Tibial artery (tissue), 4 donors: ENCODE results near the gene GPR107.

ENCODE experiments used
- DNase-seq, 2 donors: peaks; one replicate each; pipeline ENCODE4 v3.0.0-alpha.2; 2019
- H3K27ac ChIP-seq, 2 donors: fragments of 200-600 bp; sonication (generic) in 1 of 2; 1 replicate in 1 of 2; 2 replicates in 1 of 2; pipeline ENCODE4 v1.5.1; 2018 to 2019; ENCODE audit warnings: mild to moderate bottlenecking in 1 of 2
- H3K27me3 ChIP-seq, 2 donors: fragments of 200-600 bp; sonication (generic) in 1 of 2; one replicate each; pipeline versions ENCODE4 v1.5.1 to v1.6.0; 2016 to 2019
- H3K36me3 ChIP-seq, 3 donors: fragments of 200-600 bp; sonication (generic) in 2 of 3; one replicate each; pipeline ENCODE4 v1.5.1; 2016 to 2019; ENCODE audit warnings: mild to moderate bottlenecking in 2 of 3
- H3K4me1 ChIP-seq, 4 donors: fragments of 200-600 bp; sonication (generic) in 2 of 4; 1 replicate in 3 of 4; 2 replicates in 1 of 4; pipeline ENCODE4 v1.5.1; 2016 to 2019
- H3K4me3 ChIP-seq, 2 donors: fragments of 200-600 bp; sonication (generic) in 1 of 2; 1 replicate in 1 of 2; 2 replicates in 1 of 2; pipeline ENCODE4 v1.5.1; 2018 to 2019; ENCODE audit warnings: mild to moderate bottlenecking in 2 of 2
- H3K9me3 ChIP-seq, 3 donors: fragments of 200-600 bp; sonication (generic) in 1 of 3; one replicate each; pipeline ENCODE4 v1.5.1; 2016 to 2019
- intact Hi-C: fragments of 100-400 bp; cut with DNase I; formaldehyde crosslinking; loops from one replicate; pipeline ENCODE4 v1.15.0; 2023; ENCODE audit warnings: low total_unique reads
- TF ChIP-seq, protein P1 (sequence below), 2 experiments: fragments of 200-600 bp in 1 of 2; fragments of 450-650 bp in 1 of 2; IDR thresholded peaks; one replicate each; pipeline ENCODE4 v1.5.1; 2017 to 2019; ENCODE audit warnings: antibody characterized with exemption in 2 of 2, mild to moderate bottlenecking in 1 of 2, moderate library complexity in 1 of 2

Gene GPR107

DNA sequence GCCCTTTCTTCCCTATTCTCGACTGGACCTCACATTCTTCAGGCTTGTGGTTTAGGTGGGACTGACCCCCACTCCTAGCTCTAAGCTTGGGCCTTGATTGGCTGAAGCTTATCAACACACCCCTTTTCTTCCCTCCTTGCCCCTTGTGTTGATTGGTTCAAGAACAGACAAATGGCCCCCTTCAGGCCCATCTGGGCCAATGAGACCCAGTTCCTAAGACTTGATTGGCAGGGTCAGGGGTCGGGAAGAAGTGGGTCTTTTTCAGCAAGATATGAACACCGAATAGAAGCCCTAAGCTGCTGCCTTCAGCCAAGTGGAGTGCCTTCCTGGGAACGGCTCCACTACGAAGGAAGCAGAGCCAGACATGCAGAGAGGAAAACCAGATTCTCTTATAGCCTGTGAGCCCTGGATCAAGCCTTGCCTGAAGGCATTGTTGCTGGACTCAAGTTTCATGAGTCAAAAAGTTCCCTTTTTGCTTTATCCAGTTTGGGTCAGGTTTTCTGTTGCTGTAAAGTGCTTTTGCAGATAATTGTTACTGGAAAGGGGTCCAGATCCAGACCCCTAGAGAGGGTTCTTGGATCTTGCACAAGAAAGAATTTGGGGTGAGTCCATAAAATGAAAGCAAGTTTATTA is 96.1 kb downstream of the GPR107 start:
- Histone ChIP-seq H3K4me1 (peaks cover 0 to 4% (median 2%) of the 10 kb centered on the region in 4 donors), H3K36me3 (no peaks in the 10 kb centered on the region), H3K27ac (no peak overlapping the region), H3K27me3 (no peaks in the 10 kb centered on the region), H3K9me3 (no peaks in the 10 kb centered on the region), H3K4me3 (no peak overlapping the region)
- TF ChIP-seq, protein P1, sequence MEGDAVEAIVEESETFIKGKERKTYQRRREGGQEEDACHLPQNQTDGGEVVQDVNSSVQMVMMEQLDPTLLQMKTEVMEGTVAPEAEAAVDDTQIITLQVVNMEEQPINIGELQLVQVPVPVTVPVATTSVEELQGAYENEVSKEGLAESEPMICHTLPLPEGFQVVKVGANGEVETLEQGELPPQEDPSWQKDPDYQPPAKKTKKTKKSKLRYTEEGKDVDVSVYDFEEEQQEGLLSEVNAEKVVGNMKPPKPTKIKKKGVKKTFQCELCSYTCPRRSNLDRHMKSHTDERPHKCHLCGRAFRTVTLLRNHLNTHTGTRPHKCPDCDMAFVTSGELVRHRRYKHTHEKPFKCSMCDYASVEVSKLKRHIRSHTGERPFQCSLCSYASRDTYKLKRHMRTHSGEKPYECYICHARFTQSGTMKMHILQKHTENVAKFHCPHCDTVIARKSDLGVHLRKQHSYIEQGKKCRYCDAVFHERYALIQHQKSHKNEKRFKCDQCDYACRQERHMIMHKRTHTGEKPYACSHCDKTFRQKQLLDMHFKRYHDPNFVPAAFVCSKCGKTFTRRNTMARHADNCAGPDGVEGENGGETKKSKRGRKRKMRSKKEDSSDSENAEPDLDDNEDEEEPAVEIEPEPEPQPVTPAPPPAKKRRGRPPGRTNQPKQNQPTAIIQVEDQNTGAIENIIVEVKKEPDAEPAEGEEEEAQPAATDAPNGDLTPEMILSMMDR (IDR thresholded peaks at IDR 0.05) = no peak
- no peak for DNase-seq
- intact Hi-C loops = no loop called here

DNA sequence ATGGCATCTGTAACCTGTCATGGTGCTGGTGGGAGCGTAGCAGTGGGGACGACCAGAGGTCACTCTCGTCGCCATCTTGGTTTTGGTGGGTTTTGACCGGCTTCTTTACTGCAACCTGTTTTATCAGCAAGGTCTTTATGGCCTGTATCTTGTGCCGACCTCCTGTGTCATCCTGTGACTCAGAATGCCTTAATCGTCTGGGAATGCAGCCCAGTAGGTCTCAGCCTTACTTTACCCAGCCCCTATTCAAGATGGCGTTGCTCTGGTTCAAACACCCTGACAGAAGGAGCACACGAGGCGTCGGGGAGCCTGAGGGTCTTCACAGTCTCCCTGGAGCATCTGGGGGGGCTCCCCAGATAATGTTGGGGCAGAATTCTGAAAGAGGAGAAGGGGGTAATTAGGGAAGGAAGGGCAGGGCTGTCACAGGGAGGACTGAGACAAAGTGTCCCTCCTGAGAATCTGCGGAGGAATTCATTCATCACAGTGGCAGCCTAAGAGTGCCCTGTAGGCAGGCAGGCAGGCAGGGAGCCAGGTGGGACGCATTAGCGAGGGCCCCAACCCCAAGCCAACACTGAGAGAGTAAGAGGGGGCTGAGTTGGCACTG is 97.2 kb downstream of the GPR107 start:
- H3K27me3 ChIP-seq = no peaks in the 10 kb centered on the region
- no peaks in the 10 kb centered on the region for H3K9me3 ChIP-seq
- intact Hi-C loops = no loop called here
- H3K4me3 ChIP-seq = no peak overlapping the region
- H3K36me3 ChIP-seq = no peaks in the 10 kb centered on the region
- TF ChIP-seq, protein P1 (IDR thresholded peaks at IDR 0.05) = no peak
- H3K27ac ChIP-seq = no peak overlapping the region
- DNase-seq = no peak
- no peaks in the 10 kb centered on the region for H3K4me1 ChIP-seq

DNA sequence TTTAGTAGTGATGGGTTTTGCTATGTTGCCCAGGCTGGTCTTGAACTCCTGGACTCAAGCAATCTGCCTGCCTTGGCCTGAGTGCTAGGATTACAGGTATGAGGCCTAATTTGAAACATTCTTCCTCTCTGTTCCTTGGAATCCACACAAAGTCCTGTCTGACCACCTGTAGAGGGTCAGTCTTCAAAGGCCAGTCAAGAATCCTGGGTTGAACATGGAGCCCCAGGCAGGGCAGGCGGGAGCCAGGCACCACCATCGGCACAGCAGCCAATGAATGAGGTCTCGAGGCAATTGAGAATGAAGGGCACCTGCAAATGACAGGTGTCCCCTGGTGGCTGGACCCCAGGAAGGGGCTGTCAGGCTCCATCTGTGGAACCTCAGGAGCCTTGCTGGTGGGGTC is 101.1 kb downstream of the GPR107 start:
- Histone ChIP-seq H3K27me3 (no peaks in the 10 kb centered on the region), H3K36me3 (no peaks in the 10 kb centered on the region), H3K27ac (no peak overlapping the region), H3K4me1 (peaks cover 0 to 9% (median 2%) of the 10 kb centered on the region in 4 donors), H3K4me3 (no peak overlapping the region), H3K9me3 (no peaks in the 10 kb centered on the region)
- intact Hi-C loops = loop anchor here (5.0 kb wide), 1 partner anchor 77 kb away; no protein-coding TSS in a partner anchor
- TF ChIP-seq, protein P1 (IDR thresholded peaks at IDR 0.05) = no peak
- DNase-seq = no peak

DNA sequence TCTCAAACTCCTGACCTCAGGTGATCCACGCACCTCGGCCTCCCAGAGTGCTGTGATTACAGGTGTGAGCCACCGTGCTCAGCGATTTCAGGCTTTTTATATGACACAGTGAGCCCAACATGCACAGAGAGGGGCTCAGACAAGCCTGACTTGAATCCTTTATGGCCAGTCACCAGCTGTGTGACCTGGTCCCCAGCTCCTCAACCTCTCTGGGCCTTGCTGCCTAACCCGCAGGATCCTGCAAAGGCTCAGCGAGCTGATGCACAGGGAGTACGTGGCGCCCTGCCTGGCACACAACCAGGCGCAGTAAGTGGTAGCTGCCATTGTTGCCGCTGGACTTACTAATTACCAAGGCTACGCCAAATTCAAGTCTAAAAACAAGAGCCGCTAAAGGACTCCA is 101.9 kb downstream of the GPR107 start:
- DNase-seq = no peak
- H3K27ac ChIP-seq = no peak overlapping the region
- no peak overlapping the region for H3K4me3 ChIP-seq
- peaks cover 0 to 9% (median 2%) of the 10 kb centered on the region in 4 donors for H3K4me1 ChIP-seq
- no peaks in the 10 kb centered on the region for H3K9me3 ChIP-seq
- TF ChIP-seq, protein P1 (IDR thresholded peaks at IDR 0.05) = no peak
- no peaks in the 10 kb centered on the region for H3K27me3 ChIP-seq
- intact Hi-C loops = loop anchor here (5.0 kb wide), 1 partner anchor 77 kb away; no protein-coding TSS in a partner anchor
- no peaks in the 10 kb centered on the region for H3K36me3 ChIP-seq

DNA sequence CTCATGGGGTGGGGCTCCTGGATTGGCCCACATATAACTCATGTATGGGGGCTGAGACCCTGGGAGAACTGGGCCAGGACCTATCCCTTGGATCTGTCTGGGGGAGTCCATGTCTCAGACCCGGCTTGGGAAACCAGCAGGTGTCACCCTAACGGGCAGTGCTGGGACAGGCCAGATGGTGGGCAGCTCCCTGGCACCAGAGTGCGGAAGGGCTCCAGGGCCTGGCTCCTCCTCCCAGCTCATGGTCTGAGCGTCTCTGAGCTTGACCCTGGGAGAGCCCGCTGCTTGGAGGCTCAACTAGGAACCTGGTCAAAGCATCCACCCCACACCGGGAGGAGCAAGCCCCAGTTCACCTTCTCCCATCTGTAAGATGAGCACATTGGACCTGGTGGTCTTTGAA is 103.0 kb downstream of the GPR107 start:
- intact Hi-C loops = loop anchor here (5.0 kb wide), 1 partner anchor 76 kb away; no protein-coding TSS in a partner anchor
- Histone ChIP-seq H3K27ac (peak overlapping the region in 1 of 2 donors; percentile 4), H3K4me1 (peaks cover 0 to 9% (median 2%) of the 10 kb centered on the region in 4 donors), H3K9me3 (no peaks in the 10 kb centered on the region), H3K36me3 (no peaks in the 10 kb centered on the region), H3K4me3 (no peak overlapping the region), H3K27me3 (no peaks in the 10 kb centered on the region)
- peak; percentile 50 to 86 for DNase-seq
- TF ChIP-seq, protein P1 (IDR thresholded peaks at IDR 0.05) = peak; percentile 52 to 57
